T-cell (primary cell): ENCODE data around the gene PCDHGA4. TPM values are rescaled to one million over a fixed set of nuclear protein-coding genes. Genes with fewer than 3 reads are reported as not detected.

Experiments used
- ATAC-seq, 4 experiments: fragments of 200-7000 bp in 3 of 4; fragments of 150-1000 bp in 1 of 4; cut with Tn5 transposase; replicated peaks in 1 of 4; 1 replicate in 3 of 4; 2 replicates in 1 of 4; pipeline ENCODE4 v1.10.0; 2021; ENCODE audit warnings: moderate library complexity in 3 of 4, mild to moderate bottlenecking in 2 of 4, moderate number of reproducible peaks in 1 of 4
- CTCF ChIA-PET, 2 donors: fragments of 300-600 bp; sonication (Branson Sonifier 250); formaldehyde crosslinking; loops; one replicate each; lab custom pipeline; 2022; ENCODE audit warnings: antibody characterized with exemption in 2 of 2; lab: Charles Lee
- POLR2A ChIA-PET, 2 donors: fragments of 300-600 bp; sonication (Branson Sonifier 250); formaldehyde crosslinking; loops; one replicate each; lab custom pipeline; 2022; ENCODE audit warnings: antibody characterized with exemption in 2 of 2; lab: Charles Lee
- DNase-seq, 35 experiments: peaks; one replicate each; pipeline versions ENCODE4 v3.0.0 to v3.0.0-alpha.2; 2013 to 2023
- H3K27ac ChIP-seq: one replicate; pipeline ENCODE4 v1.5.1; 2013; ENCODE audit warnings: low read length
- H3K27me3 ChIP-seq, 2 experiments: replicated peaks in 1 of 2; 1 replicate in 1 of 2; 2 replicates in 1 of 2; pipeline versions ENCODE4 v1.6.1 to v1.7.0; 2013; ENCODE audit warnings: low read length in 1 of 2, mixed read lengths in 1 of 2; ENCODE audit not compliant: control insufficient read depth in 2 of 2, insufficient read depth in 2 of 2; ENCODE audit errors: extremely low read depth in 1 of 2
- H3K36me3 ChIP-seq, 2 donors: 1 replicate in 1 of 2; 2 replicates in 1 of 2; pipeline versions ENCODE4 v1.6.1 to v1.7.0; 2013; ENCODE audit warnings: low read length in 1 of 2; ENCODE audit not compliant: control insufficient read depth in 2 of 2, insufficient read depth in 1 of 2; ENCODE audit errors: extremely low read depth in 1 of 2
- H3K4me1 ChIP-seq, 2 experiments: 1 replicate in 1 of 2; 2 replicates in 1 of 2; pipeline versions ENCODE4 v1.6.1 to v1.7.0; 2013; ENCODE audit warnings: low read length in 2 of 2, mixed read lengths in 1 of 2; ENCODE audit not compliant: insufficient read depth in 2 of 2, control insufficient read depth in 1 of 2; ENCODE audit errors: extremely low read depth in 1 of 2
- H3K4me3 ChIP-seq, 2 donors: 1 replicate in 1 of 2; 2 replicates in 1 of 2; pipeline versions ENCODE4 v1.5.1 to v1.7.0; 2013; ENCODE audit warnings: mild to moderate bottlenecking in 2 of 2, low read length in 1 of 2, moderate library complexity in 1 of 2; ENCODE audit not compliant: control insufficient read depth in 1 of 2; ENCODE audit errors: extremely low read depth in 1 of 2
- H3K9me3 ChIP-seq: 2 replicates; pipeline ENCODE4 v1.7.0; 2013
- H3K27ac Mint-ChIP-seq, 2 donors: one replicate each; pipeline ENCODE4 v1.8.0; 2020 to 2021; ENCODE audit warnings: mild to moderate bottlenecking in 2 of 2, mixed read lengths in 2 of 2
- H3K27me3 Mint-ChIP-seq, 2 donors: one replicate each; pipeline ENCODE4 v1.8.0; 2021 to 2022; ENCODE audit warnings: mixed read lengths in 2 of 2
- H3K36me3 Mint-ChIP-seq: one replicate; pipeline ENCODE4 v1.8.0; 2021; ENCODE audit warnings: mixed read lengths
- H3K4me1 Mint-ChIP-seq, 3 donors: one replicate each; pipeline ENCODE4 v1.8.0; 2020 to 2022; ENCODE audit warnings: mixed read lengths in 3 of 3, mild to moderate bottlenecking in 1 of 3
- H3K4me3 Mint-ChIP-seq, 3 donors: one replicate each; pipeline ENCODE4 v1.8.0; 2020 to 2022; ENCODE audit warnings: mild to moderate bottlenecking in 3 of 3, mixed read lengths in 3 of 3, moderate library complexity in 3 of 3
- H3K9me3 Mint-ChIP-seq, 3 donors: one replicate each; pipeline ENCODE4 v1.8.0; 2020 to 2022; ENCODE audit warnings: mixed read lengths in 3 of 3
- WGBS: methylation state at CpG from one replicate; pipeline ENCODE4 v1.1.5; 2013; ENCODE audit warnings: missing lambda C conversion rate; ENCODE audit not compliant: insufficient coverage; 5-methylcytosine and 5-hydroxymethylcytosine counted together
- total RNA-seq, 35 experiments: library from RNA in 6 of 35; stranded (reverse) in 6 of 35; fragments of 120-200 nt in 1 of 35; gene quantifications; one replicate each; pipeline versions ENCODE4 v1.2.1 to v1.2.4 and lab custom pipeline; 2013 to 2026

PCDHGA4 gene
- total RNA-seq, 5 donors from 2014 or later (not counting 1 experiment from before 2014, with no cell fraction given), result 0.18 to 0.37 (median 0.28) TPM; not detected in 1

DNA sequence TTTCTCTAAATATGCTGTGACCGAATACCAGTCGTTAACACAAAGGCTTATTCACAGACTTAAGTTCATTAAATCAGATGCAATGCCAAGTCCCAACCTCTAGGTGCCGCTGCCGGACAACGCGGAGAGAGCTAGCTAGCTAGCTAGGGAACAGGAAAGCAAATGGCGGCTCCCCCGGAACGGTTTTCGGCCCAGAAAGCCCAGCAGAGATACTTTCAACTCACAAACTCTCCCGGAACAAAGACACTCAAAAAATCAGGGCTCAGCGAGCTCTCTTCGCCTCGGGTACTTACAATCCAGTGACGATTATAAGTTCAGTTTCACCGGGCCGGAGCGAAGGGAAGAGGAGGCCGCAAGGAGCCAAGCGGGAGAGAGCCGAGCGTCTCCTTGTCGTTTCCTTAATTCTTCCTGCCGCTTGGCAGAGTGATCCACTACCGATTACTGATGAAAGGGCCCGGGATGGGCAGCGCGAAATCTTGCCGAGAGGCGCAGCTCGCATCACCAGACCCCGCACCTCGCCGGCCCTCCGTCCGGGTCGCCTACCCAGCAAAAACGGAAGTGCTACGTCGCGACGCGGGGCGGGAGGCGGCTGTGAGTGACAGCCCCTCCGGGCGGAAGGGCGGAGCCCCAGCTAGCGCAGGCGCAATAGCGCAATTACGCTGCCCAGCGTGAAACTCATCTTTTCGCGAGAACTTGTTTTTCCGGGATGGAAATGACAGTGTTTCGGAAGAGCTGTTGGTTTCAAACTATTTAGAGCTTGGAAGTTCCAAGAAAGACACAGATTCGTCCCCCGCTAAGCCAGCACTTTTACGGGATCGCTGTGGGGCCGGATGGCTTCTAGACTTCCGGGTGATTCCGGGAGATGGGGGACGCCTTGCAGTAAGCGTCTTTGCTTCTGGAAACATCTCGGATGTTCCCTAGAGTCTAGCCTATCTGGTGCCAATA, 34.3 kb upstream of the PCDHGA4 start, which contains the start of gene TAF7:
TSS of gene TAF7 (minus strand) at position 560 of the 945 bp plus-strand sequence. CDS start 740 bp downstream, outside the sequence.
- peak; percentile 82 to 96 (median 89) for DNase-seq
- ChIA-PET POLR2A (interaction anchor here (0.5 to 2.0 kb wide), 11 partner anchors 10 to 1018 kb away, joined by 3 to 12 read pairs (median 4); partner anchors contain the start of gene PCDHGA1 (in 1 of the 2)), CTCF (interaction anchor here (0.5 to 4.8 kb wide), 38 partner anchors 9 to 1961 kb away, joined by 3 to 53 read pairs (median 4); partner anchors contain the start of genes DELE1 (in 1 of the 2), HDAC3 (in 1 of the 2), PCDHB14 (in 1 of the 2) and PCDHGA1 (in 1 of the 2))
- ATAC-seq, result peak; percentile 92 to 93 (median 92)
- WGBS, result 3% methylated on average over 54 of the region's 67 CpGs
- peaks cover 2 to 19% of the 10 kb centered on the region in 2 experiments for H3K4me1 ChIP-seq
- Mint-ChIP-seq H3K9me3 (peaks cover 18 to 42% (median 35%) of the 10 kb centered on the region in 3 donors), H3K27ac (peak within 1 kb of the TSS; percentile 97 to 98), H3K4me3 (peak within 1 kb of the TSS; percentile 97 to 99 (median 99)), H3K27me3 (peaks cover 2 to 3% of the 10 kb centered on the region in 2 donors), H3K36me3 (peaks cover 48% of the 10 kb centered on the region), H3K4me1 (peaks cover 30 to 35% (median 33%) of the 10 kb centered on the region in 3 donors)
- peaks cover 28% of the 10 kb centered on the region for H3K9me3 ChIP-seq
- H3K36me3 ChIP-seq, result peaks cover 4 to 11% of the 10 kb centered on the region in 2 donors
- peak within 1 kb of the TSS; percentile 98 for H3K27ac ChIP-seq
- no peaks in the 10 kb centered on the region for H3K27me3 ChIP-seq
- H3K4me3 ChIP-seq, result peak within 1 kb of the TSS; percentile 90 to 98

DNA sequence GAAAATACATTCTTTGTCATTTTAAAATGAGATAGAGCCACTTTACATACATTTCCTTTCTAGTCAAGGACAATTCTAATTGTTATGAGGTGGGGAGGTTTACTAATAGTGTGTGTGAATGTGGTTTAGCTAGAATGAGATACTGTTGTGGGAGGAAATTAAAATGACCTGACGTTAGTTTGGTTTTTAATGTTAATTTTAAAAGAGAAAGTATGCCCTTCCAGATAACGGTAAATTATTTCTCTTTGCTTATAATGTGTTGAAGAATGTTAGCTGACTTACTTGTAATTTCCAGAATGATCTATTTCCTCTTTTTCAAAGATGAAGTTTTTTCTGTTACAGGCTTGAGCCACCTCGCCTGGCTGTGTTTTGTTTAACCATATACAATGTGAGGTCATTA, 32.6 kb upstream of the PCDHGA4 start:
- ATAC-seq (no peak), DNase-seq (no peak)
- Mint-ChIP-seq H3K27ac (no peak overlapping the region), H3K9me3 (peaks cover 15 to 41% (median 35%) of the 10 kb centered on the region in 3 donors), H3K36me3 (peaks cover 45% of the 10 kb centered on the region), H3K27me3 (peaks cover 12 to 14% of the 10 kb centered on the region in 2 donors), H3K4me3 (peak overlapping the region in 1 of 3 donors; percentile 97), H3K4me1 (peaks cover 34 to 42% (median 42%) of the 10 kb centered on the region in 3 donors)
- Histone ChIP-seq H3K27ac (no peak overlapping the region), H3K36me3 (peaks cover 4 to 11% of the 10 kb centered on the region in 2 donors), H3K4me3 (no peak overlapping the region), H3K27me3 (peaks cover 0 to 9% of the 10 kb centered on the region in 2 experiments), H3K4me1 (peaks cover 2 to 22% of the 10 kb centered on the region in 2 experiments), H3K9me3 (peaks cover 26% of the 10 kb centered on the region)
- ChIA-PET POLR2A (interaction anchor here in 1 of 2 donors (0.6 kb wide), 1 partner anchor 220 kb away, joined by 3 read pairs; no protein-coding TSS in a partner anchor), CTCF (interaction anchor here in 1 of 2 donors (0.6 to 4.8 kb wide), 3 partner anchors 196 to 246 kb away, joined by 3 to 53 read pairs (median 14); no protein-coding TSS in a partner anchor)
- no CpG with 5 or more reads among the region's 3 CpGs for WGBS

DNA sequence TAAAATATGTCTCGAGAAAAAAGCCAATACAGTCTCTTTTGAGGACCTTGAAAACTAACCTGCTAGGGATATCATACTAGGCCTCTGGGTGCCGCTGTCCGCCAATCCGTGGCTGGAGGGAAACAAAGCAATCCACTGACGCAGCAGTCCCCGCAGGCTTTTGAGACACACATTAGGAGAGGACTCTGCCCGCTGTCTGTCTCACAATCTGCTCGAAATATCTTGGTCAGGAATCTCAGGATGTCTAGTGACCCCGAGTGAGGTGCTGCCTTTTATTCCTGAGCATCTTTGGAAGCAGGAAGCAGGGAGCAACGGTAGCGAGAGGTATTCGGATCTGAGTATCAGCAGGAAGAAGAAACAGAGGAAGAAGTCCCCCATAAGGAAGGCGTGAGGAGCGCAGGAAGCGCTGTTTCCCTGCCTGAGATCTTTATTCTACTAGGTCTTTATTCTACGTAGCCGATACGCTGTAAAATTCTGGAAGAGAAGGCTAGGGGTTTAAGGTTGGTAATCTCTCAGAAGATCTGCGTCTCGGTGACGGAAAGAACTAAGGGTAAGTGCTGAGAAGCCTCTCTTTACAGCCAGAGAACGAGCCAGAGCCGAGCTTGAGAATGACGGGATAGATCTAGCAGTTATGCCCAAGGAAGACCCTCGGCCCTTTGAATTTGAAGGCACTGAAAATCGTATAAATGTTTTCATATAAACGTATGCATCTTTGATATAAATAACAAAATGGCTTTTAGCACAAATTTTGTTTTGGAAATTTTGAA, 28.6 kb upstream of the PCDHGA4 start:
- WGBS, result 14% methylated on average over 19 of the region's 27 CpGs
- Mint-ChIP-seq H3K27me3 (peaks cover 33 to 48% of the 10 kb centered on the region in 2 donors), H3K36me3 (peaks cover 18% of the 10 kb centered on the region), H3K9me3 (peaks cover 5 to 36% (median 24%) of the 10 kb centered on the region in 3 donors), H3K4me1 (peaks cover 11 to 13% (median 13%) of the 10 kb centered on the region in 3 donors), H3K4me3 (peak overlapping the region; percentile 84 to 91 (median 86)), H3K27ac (peak overlapping the region; percentile 92 to 93)
- ChIA-PET POLR2A (no interaction called here), CTCF (interaction anchor here (0.6 to 2.7 kb wide), 8 partner anchors 9 to 551 kb away, joined by 3 to 11 read pairs (median 4); no protein-coding TSS in a partner anchor)
- Histone ChIP-seq H3K36me3 (no peaks in the 10 kb centered on the region), H3K4me3 (peak overlapping the region; percentile 45 to 50), H3K27me3 (peaks cover 6 to 29% of the 10 kb centered on the region in 2 experiments), H3K9me3 (peaks cover 8% of the 10 kb centered on the region), H3K4me1 (peaks cover 0 to 8% of the 10 kb centered on the region in 2 experiments), H3K27ac (peak overlapping the region; percentile 3)
- ATAC-seq (peak; percentile 92 to 95 (median 94)), DNase-seq (peak; percentile 34 to 78 (median 62))

DNA sequence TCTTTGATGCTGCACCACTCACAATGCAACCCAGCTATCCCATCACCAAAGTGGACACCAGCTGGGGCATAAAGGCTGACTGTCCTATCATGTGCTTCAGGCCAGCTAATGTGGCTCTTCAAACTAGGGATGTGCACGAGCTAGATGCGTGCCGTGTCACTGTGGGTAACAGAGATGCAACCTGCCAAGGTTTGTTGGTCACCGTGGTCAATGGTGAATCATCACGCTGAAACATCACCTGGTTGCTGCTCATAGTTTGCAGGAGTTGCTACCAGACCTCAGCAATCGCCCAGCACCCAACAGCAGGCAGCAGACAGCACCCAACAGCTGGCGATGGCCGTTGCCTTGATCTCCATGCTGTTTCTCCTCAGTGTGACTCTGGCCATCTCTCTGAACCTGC, 26.6 kb upstream of the PCDHGA4 start:
- Histone ChIP-seq H3K4me1 (peaks cover 0 to 6% of the 10 kb centered on the region in 2 experiments), H3K4me3 (no peak overlapping the region), H3K27me3 (peaks cover 8 to 43% of the 10 kb centered on the region in 2 experiments), H3K27ac (no peak overlapping the region), H3K9me3 (peaks cover 4% of the 10 kb centered on the region), H3K36me3 (no peaks in the 10 kb centered on the region)
- Mint-ChIP-seq H3K9me3 (peaks cover 0 to 36% (median 32%) of the 10 kb centered on the region in 3 donors), H3K4me3 (no peak overlapping the region), H3K27ac (no peak overlapping the region), H3K36me3 (peaks cover 14% of the 10 kb centered on the region), H3K4me1 (peaks cover 7 to 13% (median 10%) of the 10 kb centered on the region in 3 donors), H3K27me3 (peaks cover 44 to 63% of the 10 kb centered on the region in 2 donors)
- POLR2A ChIA-PET, result no interaction called here
- no peak for DNase-seq
- CTCF ChIA-PET, result interaction anchor here (0.6 to 3.7 kb wide), 8 partner anchors 9 to 236 kb away, joined by 3 to 28 read pairs (median 4); partner anchors contain the start of gene TAF7 (in 1 of the 2)
- 77% methylated on average over 6 of the region's 8 CpGs for WGBS
- no peak for ATAC-seq

DNA sequence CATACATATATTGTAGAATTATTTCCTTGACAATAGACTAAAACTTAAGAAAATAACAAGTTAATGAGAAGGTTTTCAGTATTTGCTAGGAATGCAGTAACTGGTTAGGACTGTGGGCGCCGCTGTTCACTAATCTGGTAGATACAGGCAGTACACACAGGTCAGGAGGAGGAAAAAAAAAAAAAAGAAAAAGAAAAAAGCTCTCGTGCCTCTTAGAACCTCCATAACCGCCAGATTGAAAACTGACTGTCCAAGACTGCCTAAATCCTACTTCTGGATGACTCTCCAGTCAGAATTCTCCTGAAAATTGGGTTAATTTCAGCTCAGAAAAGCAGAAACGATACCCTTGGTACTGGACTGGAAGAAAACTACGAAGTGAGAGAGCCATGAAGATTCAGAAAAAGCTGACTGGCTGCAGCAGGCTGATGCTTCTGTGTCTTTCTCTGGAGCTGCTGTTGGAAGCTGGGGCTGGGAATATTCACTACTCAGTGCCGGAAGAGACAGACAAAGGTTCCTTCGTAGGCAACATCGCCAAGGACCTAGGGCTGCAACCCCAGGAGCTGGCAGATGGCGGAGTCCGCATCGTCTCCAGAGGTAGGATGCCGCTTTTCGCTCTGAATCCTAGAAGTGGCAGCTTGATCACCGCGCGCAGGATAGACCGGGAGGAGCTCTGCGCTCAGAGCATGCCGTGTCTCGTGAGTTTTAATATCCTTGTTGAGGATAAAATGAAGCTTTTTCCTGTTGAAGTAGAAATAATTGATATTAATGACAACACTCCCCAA, 24.3 kb upstream of the PCDHGA4 start, which contains the start of gene PCDHGA1:
TSS of gene PCDHGA1 (plus strand) at position 216 of the 782 bp plus-strand sequence.
- 40% methylated on average over 5 of the region's 21 CpGs for WGBS
- peaks cover 0 to 6% of the 10 kb centered on the region in 2 experiments for H3K4me1 ChIP-seq
- Mint-ChIP-seq H3K27me3 (peaks cover 61 to 81% of the 10 kb centered on the region in 2 donors), H3K4me1 (peaks cover 7 to 13% (median 10%) of the 10 kb centered on the region in 3 donors), H3K9me3 (peaks cover 10 to 43% (median 40%) of the 10 kb centered on the region in 3 donors), H3K27ac (no peak within 1 kb of the TSS), H3K4me3 (peak within 1 kb of the TSS in 2 of 3 donors; percentile 17 to 47), H3K36me3 (peaks cover 13% of the 10 kb centered on the region)
- peak in 1 of 4 experiments; percentile 59 for ATAC-seq
- no peak within 1 kb of the TSS for H3K27ac ChIP-seq
- ChIA-PET CTCF (interaction anchor here (0.6 to 3.7 kb wide), 13 partner anchors 9 to 328 kb away, joined by 3 to 28 read pairs (median 4); partner anchors contain the start of genes PCDHGB3 (in 2 of the 2), PCDHGA4 (in 1 of the 2) and TAF7 (in 1 of the 2)), POLR2A (interaction anchor here (0.6 to 1.0 kb wide), 4 partner anchors 10 to 282 kb away, joined by 4 to 9 read pairs (median 5); partner anchors contain the start of gene TAF7 (in 1 of the 2))
- H3K36me3 ChIP-seq, result no peaks in the 10 kb centered on the region
- peaks cover 3% of the 10 kb centered on the region for H3K9me3 ChIP-seq
- no peak within 1 kb of the TSS for H3K4me3 ChIP-seq
- peak in 15 of 35 experiments; percentile 12 to 50 (median 21) for DNase-seq
- H3K27me3 ChIP-seq, result peaks cover 12 to 51% of the 10 kb centered on the region in 2 experiments
